ENCODE results near the gene MTERF1.
A peak's percentile ranks its signal among the peaks of the same experiment; 100 is the strongest.
"Not testable (repeated sequence)": the region's sequence is repeated elsewhere in the genome, so short reads cannot be mapped to it uniquely, and the experiment has no call there.

MTERF1 gene, protein sequence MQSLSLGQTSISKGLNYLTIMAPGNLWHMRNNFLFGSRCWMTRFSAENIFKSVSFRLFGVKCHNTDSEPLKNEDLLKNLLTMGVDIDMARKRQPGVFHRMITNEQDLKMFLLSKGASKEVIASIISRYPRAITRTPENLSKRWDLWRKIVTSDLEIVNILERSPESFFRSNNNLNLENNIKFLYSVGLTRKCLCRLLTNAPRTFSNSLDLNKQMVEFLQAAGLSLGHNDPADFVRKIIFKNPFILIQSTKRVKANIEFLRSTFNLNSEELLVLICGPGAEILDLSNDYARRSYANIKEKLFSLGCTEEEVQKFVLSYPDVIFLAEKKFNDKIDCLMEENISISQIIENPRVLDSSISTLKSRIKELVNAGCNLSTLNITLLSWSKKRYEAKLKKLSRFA

DNA sequence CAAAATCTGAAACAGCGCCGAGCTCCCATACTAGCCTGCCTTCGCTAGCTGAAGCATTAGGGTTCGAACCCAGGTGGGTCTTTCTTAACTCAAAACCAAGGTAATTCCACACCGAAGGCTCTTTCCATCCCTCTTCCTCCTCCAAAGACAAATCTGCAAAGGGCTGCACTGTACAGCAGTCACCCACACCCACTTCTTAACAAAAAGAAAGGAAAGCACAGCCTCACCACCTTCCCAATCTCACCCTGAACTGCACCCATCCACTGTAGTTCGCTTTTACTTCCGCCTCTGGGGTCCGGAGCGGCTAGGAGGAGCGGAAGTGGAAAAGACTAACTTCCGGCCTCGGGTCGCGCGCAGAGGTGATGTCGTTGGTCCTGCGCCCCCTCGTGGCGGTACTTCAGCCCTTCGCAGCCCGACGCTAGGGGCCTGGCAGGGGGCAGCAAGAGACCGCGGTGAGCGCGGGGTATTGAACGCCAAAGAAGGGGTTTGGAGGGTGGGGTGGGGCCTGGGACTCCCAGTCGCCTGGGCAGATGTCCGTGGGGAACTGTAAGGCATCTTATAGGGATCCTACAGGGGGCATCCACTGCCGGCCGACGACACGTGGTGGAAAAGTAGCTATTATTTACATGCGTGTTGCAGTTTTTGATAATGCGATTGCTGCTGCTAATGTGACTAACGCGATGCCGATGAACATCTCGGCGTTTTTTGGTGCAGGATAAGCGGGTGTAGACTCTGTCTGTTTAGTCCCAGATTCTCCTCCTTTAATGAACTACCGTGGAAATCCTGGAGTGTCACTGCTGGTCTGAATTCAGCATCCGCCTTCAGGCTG is at the start of gene MTERF1:
MTERF1 (minus strand) TSS at position 290 of the 829 bp plus-strand sequence. CDS start 619 bp downstream, outside the sequence.
- peak; percentile 46 to 94 (median 84) for DNase-seq

DNA sequence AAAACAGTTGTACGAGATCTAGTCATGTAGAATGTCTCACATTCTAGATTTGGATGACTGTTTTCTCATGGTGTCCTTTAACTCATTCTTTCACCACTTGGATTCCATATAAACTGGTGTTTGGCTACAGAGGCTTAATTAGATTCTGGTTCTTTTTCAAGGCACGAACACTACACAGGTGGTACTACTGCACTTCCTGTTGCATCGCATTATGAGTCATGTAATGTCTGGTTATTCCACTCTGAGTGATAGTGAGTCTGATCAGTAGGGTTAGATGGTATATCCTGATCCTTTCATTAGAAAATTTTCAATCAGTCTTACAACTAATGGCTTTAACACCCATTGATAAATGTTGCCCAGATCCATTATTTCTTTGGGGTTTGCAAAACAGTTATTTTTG is 49.0 kb upstream of the MTERF1 start:
- no peak for DNase-seq

DNA sequence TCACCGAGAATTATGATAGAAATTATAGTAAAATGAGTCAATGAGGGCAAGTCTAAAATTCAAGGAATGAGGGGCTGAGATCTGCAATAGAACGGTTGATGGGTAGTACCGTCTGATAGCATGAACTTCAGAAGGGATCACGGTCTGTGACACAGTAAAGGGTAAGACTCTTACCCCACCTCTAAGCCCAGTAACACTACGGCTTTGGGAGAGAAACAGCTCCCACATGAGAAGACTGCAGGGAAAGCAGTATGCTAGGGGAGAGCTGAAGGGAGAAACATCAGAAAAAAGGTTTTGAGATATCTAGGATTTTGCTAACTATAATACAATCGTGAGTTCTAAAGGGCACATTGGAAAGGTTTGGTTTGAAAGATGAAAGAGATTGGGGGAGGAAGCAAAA is 47.4 kb upstream of the MTERF1 start:
- no peak for DNase-seq

DNA sequence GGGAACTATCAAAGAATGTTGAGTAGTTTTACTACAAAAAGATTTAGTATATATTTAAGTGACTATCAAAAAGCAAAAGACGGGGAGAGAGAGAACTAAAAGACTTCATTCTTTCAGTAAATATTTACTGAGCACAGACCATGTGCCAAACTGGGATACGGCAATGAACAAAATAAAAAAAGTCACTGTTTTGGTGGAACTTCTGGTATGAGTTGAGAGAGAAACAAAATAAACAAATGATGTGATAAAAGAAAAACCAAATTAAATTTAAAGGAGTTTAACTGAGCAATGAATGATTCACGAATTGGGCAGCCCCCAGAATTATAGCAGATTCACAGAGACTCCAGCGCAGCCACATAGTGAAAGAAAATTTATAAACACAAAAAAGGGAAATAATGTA is 42.4 kb upstream of the MTERF1 start:
- DNase-seq: no peak

DNA sequence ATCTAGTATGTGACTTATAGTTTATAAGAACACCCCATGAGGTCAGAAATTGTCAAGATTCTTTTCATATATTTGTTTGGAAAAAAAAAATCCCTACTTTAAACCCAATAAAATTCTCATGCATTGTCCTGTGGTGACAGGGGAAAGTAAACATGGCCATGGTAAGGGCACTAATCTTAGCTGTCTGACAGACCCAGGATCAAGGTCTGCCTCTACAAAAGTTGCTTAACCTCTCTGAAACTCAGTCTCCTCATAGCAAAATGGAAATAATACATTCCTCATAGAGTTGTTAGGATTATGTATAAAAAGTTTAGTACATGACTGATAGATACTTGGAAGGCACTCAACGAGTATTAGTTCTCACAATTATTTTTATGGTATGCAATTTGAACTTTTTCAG is 37.9 kb upstream of the MTERF1 start:
- no peak for DNase-seq

DNA sequence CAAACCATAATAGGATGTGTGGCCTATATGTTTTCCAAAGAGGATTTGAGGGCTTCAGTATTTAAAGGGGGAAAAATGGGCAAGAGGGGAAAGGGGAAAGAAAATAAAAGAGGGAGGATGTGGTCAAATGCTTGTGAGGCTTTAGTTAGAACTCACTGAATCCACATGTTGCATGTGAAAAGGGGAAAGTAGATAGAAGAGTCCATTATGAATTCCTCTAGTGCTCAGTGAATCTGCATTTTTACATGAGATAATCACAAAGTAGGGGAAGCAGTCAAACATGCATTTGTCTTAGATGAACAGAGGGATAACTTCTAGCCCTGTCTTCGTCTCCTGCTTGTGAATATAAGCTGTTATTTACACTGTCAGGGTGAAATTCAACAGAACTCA is 35.5 kb upstream of the MTERF1 start:
- no peak for DNase-seq

DNA sequence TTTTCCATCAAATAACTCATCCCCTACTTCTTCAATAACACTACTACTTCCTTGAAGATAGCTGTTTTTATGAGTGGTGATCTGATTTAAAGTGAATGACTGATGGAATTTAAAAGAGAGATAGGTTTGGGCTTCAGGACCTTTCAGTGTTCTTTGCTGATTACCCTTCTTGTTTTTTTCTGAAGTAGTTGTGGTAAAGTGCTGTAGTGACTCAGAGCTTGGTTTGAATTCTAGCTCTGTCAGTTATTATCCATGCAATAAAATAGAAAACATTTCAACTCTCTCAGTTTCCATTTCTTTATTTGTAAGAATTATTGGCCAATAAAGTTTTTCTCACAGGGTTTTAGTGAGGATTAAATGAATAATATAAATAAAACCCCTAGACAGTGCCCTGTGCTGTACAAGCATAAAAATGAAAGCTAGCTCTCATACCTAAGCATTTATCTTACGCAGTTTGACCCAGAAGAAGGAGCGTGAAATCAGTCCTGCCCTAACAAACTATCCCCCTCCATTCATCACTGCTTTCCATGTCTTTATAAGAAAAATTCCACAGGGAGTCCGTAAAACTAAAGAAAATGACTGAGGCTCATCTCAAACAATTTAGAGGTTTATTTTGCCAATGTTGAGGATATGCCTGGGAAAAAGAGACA is 35.0 kb upstream of the MTERF1 start:
- no peak for DNase-seq

DNA sequence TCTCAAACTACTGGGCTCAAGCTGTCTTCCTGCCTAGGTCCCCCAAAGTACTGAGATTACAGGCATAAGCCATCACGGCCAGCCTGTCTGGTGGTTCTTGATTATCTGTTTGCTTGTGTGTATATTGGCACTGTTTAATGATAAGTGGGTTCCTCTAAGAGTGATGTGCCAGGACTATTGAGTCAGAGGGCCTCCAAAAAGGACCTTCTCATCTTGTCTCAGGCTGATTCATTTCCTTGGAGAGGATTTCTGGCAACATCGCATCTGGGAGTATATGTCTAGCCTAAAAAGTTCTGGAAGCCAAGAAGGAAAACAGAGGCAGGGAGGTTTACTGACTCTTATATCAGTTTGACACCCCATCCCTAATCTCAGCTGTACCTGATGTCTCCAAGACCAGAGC is 33.1 kb upstream of the MTERF1 start:
- no peak for DNase-seq

DNA sequence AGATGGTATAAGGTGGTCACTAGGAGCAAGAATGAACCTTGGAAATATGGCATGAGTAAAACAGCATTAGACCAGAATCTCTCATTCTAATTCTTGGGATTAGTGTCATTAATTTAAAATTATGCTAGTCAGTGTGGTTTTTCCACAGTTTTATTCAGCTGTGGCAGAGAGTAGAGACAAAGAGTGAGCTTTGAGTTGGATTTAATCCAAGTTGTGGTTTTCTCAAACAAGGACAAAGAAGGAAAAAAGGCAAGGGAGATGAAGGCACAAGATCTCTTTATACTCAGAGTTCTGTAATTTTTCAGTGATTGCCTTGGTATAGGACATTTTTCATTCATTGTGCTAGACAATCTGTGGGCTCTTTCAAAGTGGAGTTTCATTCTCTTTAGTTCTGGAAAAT is 32.0 kb upstream of the MTERF1 start:
- no peak for DNase-seq

DNA sequence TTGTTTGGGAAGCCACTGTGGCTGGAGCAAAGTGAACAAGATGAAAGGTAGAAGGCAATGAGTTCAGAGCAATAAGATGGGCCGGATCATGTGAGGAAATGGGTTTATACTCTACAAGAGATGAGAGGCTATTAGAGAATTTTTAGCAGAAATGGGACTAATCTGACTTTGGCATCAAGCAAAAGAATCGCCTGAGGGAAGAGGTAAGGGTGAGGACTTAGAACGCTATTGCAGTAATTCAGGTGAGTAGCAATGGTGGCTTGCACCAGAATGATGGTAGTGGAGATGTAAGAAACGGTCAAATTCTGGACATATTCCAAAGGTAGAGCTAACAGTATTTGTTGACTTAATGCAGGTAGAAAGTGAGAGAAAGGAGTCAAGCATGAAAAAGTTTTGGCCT is 30.6 kb upstream of the MTERF1 start:
- DNase-seq: no peak

DNA sequence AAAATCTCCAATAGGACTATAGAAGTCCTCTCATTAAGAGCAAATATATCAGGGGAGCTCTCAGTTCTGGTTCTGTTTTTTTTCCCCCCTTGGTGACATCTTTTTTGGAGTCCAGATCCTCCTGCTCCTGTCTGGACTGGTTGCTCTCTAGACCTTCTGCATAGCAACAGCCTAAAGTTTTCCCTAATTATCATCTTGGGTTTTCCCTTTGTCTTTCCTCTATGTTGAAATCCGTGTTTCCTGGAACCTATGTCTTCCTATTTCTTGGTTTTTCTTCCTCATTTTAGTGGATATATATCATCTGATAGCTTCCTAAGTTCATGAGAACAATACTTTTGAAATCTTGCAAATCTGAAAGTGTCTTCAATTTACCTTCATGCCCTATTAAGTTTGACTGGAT is 29.7 kb upstream of the MTERF1 start:
- no peak for DNase-seq

DNA sequence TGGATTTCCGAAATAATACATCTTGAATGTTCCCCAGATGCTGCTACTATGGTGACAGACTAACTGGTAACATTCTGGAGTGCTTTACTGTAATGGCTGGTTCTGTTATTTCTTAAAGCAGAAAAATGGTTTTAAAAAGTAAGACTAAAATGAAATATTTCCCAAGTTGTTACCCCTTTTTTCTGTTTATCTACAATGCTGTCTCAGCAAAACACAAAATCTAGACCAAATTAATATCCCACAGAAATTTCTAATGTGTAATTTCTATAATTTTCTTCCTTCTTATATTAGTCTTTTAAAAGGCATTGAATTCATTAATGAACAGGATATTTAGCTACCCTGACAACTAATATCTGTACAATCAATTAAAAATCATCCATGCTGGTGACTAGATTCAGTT is 19.1 kb upstream of the MTERF1 start:
- DNase-seq: no peak

DNA sequence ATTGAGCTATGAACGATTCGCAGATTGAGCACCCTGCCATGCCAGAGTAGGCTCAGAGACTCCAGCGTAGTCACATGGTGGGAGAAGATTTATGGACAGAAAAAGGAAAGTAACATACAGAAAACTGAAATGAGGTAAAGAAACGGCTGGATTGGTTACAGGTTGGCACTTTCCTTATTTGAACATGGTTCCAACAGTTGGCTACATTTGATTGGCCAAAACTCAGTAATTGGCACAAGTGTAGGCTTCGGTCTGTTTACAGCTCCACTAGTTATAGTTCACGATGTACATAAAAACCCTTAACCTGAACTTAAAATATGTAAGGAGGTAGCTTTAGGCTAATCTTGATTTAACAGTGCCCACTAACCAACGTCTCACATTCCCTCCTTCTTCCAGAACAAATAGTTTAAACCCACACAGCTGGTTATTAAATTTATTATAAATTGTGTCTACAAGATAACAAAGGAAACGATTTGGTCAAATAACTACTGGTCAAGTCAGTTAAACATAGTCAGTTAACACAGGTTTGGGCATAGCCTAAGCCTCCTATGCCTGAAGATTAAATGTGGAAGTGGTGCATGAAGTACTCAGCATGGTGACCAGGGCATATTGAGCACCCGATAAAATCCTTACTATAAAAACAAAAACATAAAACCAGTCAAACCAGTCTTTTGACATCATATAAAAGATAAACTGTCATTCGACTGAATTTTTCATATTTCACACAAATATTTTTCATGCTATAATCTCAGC is 17.9 kb upstream of the MTERF1 start:
- no peak for DNase-seq

DNA sequence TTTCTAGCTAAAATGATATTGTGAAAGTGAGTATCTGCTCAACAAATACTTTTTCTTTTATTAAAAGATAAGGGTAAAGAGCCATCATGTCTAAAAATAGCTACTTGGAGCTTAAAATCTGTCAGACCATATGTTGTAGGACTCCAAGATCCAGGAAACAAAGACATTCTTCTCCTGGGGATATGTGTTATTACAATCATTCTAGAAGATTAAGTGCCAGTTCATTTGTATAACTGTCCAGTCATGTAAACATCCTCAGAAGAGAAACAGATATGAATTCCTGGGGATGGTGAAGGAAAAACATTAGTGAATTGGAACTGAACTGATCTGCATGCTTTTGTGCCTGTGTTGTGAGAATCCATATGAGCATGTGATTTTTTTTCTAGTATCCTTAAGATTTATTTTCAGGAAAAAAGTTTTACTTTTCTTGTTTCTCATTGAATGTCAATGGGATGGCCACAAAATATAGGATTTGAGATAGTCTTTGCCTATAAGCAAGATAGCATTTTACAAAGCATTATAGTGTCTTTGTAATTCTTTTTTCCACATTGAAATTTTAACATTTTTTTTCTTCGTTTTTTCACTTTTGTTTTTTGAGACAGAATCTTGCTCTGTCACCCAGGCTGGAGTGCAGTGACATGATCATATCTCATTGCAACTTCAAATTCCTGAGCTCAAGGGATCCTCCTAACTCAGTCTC is 14.4 kb upstream of the MTERF1 start:
- DNase-seq: no peak

DNA sequence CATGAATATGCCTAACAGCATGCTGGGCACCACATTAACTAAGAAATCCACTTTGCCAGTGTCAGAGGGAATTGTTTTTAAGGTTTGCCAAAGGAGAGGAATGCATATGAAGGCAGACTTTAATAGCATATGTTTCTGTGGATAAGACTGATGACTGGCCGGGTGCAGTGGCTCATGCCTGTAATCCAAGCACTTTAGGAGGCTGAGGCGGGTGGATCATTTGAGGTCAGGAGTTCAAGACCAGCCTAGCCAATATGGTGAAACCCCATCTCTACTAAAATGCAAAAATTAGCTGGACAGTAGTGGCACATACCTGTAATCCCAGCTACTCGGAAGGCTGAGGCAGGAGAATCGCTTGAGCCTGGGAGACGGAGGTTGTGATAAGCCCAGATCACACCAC is 13.2 kb upstream of the MTERF1 start:
- not testable (repeated sequence) for DNase-seq

DNA sequence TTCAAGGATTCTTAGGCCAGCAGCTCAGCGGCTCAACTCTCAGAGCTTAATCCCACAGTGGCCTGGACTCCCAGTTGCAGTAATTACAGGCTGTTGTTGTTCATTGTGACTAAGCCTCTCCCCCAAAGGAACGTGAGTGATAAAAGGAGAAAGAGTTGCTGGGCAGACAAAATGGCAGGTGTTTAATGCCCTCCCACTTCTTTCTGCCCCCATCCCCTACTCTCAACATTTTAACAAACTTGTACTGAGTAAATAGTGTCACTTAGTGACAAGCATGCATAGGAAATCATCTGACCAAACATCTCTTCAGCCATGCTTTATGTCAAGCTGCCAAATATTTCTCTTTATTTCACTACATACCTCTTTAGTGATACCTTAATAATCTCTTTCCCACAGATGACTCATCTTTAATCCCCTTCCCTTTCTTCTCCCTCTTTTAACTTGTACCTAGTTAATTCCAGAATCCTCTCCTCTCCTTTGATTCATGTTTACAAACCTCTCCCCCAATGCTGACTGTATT is 12.4 kb upstream of the MTERF1 start:
- DNase-seq: no peak

DNA sequence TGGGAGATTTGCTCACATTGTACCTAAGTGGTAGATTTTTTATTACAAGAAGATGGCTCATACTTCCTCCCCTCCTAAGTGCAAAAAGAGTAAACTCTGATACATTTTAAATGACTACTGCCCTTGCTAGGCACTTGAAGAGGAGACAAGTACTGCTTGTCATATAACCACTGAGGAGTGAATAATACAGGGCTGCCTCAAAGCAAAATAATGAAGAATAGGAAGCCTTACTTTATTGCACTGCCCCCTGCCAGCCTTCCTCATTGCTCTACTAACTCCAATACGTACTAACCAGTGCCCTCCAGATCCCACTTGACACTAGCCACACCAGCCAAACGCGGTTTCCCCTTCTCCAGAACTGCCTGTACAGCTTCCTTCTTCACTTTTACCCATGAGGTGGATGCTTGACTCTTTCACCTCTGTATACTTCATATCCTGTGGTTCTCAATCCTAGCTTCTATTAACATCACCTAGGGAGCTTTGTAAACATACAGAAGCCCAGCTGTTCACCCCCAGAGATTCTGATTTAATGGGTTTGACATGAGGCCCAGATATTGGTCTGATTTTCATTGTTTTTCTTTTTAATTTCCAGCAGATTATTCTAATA is 11.7 kb upstream of the MTERF1 start:
- DNase-seq: no peak

DNA sequence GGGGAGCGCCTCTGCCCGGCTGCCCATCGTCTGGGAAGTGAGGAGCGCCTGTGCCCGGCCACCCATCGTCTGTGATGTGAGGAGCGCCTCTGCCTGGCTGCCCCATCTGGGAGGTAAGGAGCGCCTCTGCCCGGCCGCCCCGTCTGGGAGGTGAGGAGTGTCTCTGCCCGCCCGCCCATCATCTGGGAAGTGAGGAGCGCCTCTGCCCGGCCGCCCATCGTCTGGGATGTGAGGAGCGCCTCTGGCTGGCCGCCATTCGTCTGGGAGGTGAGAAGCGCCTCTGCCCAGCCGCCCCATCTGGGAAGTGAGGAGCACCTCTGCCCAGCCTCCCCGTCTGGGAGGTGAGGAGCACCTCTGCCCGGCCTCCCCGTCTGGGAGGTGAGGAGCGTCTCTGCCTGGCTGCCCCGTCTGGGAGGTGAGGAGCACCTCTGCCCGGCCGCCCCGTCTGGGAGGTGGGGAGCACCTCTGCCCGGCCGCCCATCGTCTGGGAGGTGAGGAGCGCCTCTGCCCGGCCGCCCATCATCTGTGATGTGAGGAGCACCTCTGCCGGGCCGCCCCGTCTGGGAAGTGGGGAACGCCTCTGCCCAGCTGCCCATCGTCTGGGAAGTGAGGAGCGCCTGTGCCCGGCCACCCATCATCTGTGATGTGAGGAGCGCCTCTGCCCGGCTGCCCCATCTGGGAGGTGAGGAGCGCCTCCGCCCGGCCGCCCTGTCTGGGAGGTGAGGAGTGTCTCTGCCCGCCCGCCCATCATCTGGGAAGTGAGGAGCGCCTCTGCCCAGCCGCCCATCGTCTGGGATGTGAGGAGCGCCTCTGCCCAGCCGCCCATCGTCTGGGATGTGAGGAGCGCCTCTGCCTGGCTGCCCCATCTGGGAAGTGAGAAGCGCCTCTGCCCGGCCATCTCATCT is 8.0 kb upstream of the MTERF1 start:
- not testable (repeated sequence) for DNase-seq

Measured in amygdala (tissue), 56 donors.